Dedifferentiated amniotic fluid mesenchymal stem cell (primary cell): ENCODE results near the gene RSPO4.
"Not testable (repeated sequence)": the region's sequence is repeated elsewhere in the genome, so short reads cannot be mapped to it uniquely, and the experiment has no call there.

Experiments
- DNase-seq: peaks from one replicate; pipeline ENCODE4 v3.0.0-alpha.2; 2016; ENCODE audit errors: extremely low spot score

The RSPO4 gene

DNA sequence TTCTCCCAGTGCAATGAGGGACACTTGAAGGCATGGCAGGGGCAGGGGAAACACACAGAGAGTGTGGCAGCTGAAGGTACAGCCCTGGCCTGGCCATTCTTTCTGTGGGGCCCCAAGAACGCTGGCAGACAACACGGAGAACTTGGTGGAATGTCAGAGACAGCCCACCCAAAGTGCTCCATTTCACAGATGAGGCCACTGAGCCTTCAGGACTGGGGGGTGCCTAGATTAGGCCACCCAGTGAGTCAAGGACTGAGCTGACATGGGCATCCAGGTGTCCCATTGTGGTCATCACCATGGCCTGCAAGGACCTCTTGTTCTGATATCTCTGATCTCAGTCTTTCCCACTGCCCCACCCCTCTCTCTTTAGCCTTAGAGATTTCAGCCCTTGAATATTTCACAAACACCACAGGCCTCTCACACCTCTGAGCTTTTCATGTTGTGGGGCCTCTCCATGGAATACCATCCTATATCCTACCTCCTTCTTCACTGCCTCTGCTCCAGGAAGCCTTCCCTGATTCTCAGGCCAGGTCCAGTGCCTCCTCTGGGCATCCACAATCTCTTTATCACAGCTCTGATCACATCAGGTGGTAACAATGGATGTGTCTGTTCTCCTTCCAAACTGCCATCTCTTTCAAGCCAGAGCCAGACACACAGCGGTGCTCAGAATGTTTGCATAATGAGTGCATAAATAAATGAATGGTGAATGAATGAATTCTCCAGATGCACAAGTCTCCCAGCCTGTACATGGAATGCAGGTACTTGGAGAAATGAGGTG lies 2.0 kb upstream of the RSPO4 start:
- DNase-seq, result no peak

DNA sequence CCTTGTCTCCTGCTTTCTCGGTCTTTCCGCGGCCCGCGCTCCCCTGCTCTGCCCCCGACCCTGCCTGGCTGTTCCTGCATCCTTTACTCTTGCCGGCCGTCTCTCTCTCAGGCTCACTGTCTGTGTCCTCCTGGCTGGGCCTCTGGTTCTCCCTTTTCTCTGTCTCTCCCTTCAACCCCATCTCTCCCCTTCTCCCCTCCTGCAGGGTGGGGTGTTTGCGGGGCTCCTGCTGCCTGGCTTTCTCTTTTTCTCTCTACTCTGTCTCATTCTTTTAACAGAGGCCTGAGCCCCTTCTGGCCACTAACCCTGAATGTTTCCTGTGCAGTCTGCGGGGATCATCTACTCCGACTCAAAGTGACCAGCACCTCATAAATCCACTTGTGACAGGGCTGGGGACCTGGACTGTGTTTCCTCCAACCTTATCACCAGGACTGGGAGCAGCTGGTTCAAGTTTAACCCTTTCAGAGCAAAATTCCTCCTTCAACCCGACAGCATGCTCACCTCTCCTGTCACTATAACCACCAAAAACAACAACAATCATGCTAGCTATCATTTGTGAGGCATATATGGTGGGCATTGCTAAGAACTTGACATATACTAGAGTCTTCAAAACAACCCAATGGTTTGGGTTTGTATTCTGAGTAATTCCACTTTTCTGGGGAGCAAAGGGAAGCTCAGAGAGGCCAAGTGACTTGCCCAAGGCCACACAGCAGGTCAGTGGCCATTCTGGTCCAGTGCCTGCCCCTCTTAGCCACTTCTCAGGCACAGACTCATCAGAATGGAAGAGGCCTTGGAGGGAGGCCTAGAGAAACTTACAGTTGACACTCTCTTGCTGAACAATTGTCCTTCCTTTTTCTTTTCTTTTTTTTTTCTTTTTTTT lies 811 bp upstream of the RSPO4 start:
- DNase-seq, result no peak

DNA sequence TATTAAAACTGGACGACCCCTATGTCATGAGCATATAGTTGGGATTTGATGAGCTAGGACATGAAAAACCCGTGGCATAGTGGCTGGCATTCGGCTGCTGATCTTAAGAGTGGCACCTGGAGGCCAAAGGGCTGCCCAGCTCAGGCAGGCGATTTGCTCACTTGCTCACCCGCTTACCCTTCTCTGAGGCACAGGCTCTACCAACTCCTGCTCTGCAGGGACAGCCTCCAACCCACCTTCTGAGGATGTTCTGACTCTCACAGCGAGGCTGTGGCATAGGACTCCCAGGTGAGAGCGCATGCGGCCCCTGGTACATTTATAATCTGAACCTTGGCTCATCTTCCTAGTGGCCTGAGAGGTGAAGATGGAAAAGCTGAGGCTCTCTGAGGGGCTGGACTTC lies 995 bp downstream of the RSPO4 start:
- DNase-seq, result no peak

DNA sequence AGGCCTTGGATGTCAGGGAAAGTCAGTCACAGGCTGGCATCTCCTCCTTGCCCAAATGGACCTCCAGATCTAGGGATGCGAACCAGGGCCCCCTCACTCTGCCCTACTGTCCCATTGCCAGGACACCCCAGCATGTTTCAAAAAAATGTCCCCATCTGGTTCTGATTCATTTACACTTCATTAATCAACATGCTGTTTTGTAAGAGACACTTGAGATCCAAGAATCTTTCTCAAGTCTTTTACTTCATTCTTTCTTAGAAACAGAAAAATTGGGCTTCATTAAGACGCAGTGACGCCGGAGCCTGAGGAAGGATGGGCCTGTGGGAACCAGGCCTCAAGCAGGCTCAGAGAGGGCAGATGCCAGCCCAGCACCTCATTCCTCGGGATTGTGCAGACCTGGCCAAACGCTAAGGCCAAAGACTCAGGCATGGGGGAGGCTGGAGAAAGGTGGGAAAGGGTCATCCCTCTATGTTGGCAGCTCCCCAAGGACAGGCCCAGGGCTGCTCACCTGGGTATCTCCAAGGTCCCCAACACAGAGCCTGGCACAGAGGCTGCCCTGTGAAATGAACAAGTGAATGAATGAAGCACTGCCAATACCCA lies 3.8 kb downstream of the RSPO4 start:
- DNase-seq, result no peak

DNA sequence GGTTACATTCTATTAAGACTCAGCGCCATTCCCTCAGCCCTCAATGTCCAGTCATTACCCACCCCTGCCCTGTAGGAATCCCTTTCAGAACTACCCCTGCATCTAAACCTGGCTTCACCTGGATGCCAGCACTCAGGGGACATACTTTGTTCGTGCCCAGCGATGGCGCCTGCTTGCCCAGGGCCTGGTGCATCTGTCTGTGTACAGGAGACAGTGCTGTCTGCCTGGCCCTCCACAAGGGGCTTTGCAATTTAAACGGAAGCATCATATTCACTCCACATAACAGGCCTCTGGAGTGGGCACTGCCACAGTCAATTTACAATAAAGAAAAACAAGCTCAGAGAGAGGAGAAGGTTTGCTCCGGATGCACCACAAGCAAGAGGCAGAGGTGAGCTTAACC lies 4.6 kb downstream of the RSPO4 start:
- DNase-seq, result no peak

DNA sequence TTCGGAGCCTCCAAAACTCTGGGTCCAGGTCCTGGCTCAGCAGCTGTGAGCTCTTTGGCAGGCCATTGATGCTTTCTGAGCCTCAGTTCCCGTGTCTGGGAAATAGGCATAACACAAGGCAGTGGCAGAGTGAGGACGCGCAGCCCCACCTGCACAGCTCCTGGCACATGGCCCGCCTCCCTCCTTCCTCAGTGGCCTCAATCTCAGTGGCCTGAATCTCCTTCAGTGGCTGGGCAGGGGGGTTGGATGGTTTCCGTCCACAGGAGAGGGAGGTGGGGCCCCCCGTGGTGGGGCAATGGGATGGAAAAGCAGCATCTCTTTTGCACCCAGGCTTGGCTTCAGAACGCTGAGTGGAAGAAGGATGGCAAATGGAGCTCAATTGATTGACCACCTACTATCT lies 5.1 kb downstream of the RSPO4 start:
- no peak for DNase-seq

DNA sequence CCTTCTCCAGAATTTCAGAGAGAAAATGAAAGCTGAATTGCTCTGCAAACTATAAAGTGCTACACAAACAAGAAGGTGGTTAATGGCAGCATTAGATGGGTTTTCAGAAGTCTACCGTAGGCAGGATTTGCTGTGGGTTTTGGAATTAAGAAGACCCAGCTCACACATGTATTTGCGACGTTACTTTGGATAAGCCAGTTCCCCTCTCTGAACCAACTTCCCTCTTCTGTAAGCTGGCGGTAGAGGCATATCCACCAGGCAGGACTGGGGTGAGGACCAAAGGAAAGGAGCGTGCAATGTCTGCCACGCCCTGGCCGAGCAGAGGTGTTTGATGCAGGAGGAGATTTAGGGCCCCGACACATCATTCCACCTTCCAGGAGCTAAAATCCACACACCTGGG lies 6.9 kb downstream of the RSPO4 start:
- DNase-seq, result no peak

DNA sequence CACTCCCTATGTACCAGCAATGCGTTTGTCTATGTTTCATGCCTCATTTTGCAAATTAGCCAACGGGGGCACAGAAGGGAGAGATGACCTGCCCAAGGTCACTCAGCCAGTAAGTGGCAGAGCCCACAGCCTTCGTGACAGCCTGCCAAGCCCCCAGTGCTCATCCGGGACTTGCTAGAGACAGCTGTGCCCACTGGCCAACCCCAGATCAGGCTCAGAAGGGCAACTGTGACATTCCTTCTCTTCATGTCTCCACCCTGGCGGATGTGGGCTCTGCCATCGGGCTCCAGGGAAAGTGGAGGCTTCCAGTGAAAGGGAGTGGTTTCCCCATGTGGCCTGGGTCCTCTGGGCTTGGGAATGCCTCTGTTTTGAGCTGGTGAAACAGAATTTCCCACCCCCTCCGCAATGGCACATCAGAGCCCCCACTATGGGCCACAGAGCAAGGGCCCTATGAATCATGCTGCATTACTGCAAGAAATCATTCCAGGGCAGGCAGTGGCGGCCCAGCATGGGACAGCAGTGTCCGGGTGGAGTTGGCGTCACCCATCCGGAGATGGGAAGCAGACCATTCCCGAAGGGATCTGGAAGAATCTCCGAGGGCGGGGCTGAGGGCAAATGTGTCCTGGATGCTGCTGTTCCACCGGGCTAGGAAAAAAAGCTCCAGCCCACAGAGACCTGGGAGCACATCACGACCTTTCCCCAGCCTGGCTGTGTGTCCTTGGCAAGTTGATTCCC lies 9.1 kb downstream of the RSPO4 start:
- DNase-seq, result no peak

DNA sequence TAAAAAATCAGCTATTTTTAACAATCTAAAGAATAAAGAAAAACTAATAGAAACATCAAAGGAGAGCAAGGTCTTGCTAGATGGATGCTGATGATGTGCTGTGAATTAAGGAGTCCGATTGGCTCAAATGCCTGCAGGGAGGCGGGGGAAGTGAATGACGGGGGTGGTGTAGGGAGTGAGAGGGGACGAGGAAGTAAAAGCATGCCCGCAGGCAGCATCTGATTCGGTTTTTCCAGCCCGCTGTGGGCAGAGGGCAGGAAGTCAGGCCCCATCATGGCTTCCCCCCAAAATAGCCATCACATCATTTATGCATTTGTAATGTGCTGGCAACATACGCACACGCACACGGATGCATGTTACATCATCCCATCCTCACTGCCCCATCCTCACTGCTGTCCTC lies 10.3 kb downstream of the RSPO4 start:
- no peak for DNase-seq

DNA sequence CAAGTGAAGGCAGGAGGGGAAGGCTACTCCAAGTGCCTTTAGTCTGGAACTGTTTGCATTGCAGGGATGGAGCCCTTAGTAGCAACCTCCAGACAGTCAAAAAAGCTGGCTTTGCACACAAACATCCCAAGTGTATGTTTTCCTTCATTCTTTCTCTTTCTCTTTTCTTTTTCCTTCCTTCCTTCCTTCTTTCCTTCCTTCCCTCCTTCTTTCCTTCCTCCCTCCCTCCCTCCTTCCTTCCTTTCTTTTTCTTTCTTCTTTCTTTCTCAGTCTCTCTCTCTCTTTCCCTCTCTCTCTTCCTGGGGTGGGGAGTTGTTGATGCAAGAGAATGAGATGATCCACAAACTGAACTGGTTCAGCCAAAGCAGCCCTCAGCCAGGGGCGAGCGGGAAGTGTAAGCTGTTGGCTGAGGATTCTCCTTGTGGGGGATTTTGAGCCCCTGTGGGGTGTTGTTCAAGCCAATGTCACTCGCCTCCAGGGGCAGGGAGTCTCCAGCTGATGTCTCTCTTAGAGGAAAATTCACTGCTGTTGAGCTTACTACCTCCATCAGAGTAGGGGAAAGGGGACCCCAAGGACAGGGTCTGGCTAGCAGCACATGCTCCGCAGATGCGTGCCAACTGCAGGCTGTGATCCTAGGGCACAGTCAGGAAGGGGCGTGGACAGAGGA lies 11.7 kb downstream of the RSPO4 start:
- no peak for DNase-seq

DNA sequence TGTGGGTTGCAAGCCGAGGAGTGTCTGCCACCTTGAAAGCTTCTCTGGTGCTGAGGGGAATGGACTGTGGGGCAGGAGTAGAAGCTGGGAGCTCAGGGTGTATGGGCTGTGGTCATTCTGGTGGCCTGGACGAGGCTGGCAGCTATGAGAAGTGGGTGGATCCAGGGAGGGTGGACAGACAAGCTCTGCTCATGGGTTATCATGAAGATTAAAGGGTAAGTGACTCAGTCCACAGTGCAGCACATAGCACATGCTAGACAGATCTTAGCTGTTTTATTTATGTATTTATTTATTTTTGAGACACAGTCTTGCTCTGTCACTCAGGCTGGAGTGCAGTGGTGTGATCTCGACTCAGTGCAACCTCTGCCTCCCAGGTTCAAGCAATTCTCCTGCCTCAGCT lies 13.8 kb downstream of the RSPO4 start:
- DNase-seq, result no peak

DNA sequence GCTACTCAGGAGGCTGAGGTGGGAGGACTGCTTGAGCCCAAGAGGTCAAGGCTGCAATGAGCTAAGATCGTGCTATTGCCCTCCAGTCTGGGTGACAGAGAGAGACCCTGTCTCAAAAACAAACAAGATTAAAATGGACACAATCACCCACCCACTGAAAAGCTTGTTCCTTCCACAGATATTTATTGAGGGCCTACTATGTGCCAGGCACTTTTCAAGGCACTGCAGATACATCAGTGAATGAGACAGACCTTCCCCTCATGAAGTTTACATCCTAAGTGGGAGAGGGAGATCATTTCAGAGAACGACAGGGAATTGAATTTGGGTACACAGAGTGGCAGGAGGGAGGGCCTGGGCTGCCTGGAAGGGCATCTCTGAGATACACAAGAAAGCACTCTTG lies 14.4 kb downstream of the RSPO4 start:
- DNase-seq, result no peak

DNA sequence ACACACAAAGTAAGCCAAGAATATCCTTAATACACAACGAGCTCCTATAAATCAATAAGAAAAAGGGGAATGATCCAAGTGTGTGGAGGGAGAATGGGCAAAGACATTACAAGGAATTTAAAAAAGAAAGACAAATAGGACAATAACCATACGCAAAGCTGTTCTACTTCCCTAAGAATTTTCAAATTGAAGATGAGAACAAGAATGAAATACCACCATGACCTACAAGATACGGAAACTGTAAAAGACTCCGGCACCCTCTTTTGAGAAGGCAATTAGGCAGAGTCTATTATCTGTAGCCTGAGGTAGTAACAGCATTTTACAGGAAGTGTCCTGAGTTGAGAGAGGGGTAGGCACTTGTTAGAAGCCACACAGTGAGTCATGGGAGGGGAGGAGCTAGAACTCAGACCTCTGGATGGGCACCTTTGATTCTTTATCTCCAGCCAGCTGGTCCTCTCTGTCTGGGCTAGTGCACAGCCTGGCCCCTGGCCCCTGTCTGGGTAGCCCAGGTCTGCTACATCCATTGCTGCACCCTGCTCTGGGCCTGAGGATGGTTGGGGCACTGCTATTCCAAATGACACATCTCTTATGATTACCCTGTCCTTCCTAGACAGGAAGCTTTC lies 15.3 kb downstream of the RSPO4 start:
- no peak for DNase-seq

DNA sequence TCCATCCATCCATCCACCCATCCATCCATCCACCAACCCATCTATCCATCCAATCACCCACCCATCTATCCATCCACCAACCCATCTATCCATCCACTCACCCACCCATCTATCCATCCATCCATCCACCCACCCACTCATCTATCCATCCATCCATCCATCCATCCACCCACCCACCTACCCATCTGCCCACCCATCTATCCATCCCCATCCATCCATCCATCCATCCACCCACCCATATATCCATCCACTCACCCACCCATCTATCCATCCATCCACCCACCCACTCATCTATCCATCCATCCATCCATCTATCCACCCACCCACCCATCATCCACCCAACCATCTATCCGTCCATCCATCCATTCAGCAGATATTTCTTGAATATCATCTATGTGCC lies 17.1 kb downstream of the RSPO4 start:
- DNase-seq, result not testable (repeated sequence)

DNA sequence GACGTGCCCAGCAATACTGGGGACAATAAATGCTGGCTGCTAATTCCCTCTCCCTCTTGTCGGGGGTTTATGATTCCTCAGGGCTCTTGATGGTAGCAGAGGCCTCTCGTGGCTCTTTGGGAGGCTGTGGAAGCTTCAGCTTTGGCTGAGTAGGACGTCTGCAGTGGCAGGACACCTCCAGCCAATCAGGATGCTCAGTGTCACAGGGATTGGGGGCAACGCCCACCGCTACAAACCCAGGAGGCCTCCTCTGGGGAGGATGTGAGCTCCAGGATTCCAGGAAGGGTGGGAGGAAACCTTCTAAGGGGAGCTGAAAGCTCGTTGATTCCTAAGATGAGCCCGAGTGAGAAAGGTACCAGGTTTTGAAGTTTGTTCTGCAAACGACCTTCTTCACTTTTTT lies 19.4 kb downstream of the RSPO4 start:
- no peak for DNase-seq

DNA sequence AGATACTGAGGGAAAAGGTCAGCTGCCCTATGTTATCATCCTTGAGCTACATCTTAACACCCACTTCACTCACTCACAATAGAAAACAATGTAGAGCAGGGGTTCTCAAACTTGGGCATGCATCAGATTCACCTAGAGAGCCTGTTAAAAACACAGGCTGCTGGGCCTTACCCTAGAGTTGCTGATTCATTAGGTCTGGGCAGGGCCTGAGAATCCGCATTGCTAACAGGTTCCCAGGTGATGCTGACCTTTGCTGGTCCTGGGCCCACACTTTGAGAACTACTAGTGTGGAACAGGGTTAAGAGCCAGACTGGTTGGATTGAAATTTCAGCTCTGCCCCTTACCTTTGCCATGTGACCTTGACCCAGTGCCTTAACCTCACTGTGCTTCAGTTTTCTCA lies 25.1 kb downstream of the RSPO4 start:
- no peak for DNase-seq

DNA sequence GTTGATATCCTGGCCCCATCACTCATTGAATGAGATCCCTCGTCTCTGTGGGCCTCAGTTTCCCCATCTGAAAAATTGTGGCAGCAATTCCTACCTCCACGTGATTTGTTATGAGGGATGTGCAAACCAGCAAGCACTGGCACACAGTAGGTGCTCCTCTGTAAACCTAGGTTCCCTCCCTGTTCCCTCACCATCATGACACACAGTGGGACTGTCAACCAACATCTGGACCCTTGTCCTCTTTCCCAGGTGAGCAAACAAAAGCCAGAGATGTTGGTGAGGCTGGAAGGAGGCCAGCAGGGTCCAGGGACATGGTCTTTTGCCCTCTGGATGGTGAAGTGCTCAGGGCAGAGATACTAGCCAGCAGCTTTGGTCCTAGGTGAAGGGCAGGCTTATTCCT lies 26.1 kb downstream of the RSPO4 start:
- DNase-seq, result no peak

DNA sequence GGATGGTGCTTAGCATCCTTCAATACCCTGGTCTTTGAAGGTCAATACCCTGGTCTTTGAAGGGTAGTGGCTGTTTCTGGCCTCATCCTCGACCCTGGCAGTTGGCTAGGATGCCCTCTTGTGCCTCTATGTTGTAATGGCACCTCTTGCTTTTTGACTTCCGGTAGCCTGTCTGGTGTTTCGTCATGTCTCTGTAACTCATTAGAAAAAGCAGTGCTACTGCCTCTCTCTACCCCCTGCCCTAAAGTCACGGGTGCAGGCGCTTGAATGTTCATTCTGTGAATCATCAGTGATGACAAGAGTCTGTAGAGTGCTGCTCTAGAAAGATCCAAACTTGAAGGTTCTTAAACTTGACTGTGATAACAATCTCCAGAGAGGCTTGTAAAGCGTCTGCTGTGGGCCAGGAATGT lies 28.3 kb downstream of the RSPO4 start:
- DNase-seq, result peak; percentile 20

DNA sequence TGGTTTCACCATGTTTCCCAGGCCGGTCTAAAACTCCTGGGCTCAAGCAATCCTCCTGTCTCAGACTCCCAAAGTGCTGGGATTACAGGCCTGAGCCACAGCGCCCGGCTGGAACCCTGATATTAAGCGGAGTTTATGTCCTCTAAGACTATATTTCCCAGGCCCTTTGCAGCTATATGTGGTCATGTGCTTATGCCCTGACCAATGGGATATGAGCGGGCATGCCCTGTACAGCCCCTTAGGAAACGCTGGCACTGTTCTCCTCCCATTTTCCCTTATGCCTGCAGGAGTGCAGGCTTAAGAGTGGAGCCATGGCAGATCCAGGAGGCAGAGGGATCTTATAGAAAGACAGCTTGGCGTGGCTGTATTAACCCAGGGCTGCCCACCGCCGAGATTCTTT lies 29.9 kb downstream of the RSPO4 start:
- no peak for DNase-seq

DNA sequence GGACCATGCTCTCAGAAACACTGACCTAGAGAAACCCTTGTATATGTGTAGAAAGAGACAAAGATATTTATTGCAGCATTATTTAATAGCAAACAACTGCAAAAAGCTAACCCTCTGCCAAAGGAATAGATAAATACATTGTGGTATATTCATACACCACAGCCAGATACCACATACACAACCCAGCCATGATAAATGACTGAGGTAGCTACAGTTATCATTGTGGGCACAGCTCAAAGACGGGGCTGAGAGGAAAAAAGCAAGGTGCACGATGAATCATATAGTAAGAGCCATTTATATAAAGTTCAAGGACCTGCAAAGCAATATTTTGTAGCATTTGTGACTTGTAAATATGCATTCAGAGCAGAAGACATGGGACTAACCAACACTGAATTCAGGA lies 30.8 kb downstream of the RSPO4 start:
- DNase-seq, result no peak

DNA sequence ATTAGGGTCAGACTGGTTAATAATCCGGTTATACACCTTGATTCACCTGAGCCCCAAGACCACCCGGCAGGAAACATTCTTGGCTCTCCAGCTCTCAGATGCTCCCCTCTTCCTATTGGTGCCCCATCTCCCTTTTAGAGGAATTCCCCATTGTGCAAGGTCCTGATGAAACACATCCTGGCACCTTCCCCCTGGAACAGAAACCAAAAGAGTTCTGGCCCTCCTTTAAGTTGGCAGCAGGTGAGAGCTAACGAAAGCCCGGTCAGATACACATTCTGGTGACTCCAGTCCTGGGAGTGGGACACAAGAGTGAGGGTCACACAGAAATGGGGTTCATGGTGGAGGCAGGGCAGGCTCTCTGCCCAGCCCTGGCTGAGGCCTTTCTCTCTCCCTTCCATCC lies 32.2 kb downstream of the RSPO4 start:
- DNase-seq, result no peak
